Testis (tissue), 5 donors: ENCODE data around the gene ZNF654. TPM values are rescaled to one million over a fixed set of nuclear protein-coding genes. Genes with fewer than 3 reads are reported as not detected.
"Not testable (repeated sequence)": the region's sequence is repeated elsewhere in the genome, so short reads cannot be mapped to it uniquely, and the experiment has no call there.

Source experiments
- DNase-seq: peaks from one replicate; pipeline ENCODE4 v3.0.0-alpha.2; 2019
- H3K27ac ChIP-seq, 2 donors: fragments of 200-600 bp; sonication (generic); one replicate each; pipeline ENCODE4 v1.5.1; 2019
- H3K27me3 ChIP-seq: fragments of 200-600 bp; sonication (generic); one replicate; pipeline ENCODE4 v1.5.1; 2019
- H3K36me3 ChIP-seq: fragments of 200-600 bp; sonication (generic); one replicate; pipeline ENCODE4 v1.5.1; 2017; ENCODE audit warnings: low read depth; ENCODE audit errors: missing control alignments
- H3K4me1 ChIP-seq: fragments of 200-600 bp; sonication (generic); one replicate; pipeline ENCODE4 v1.5.1; 2019
- H3K4me3 ChIP-seq, 2 donors: fragments of 200-600 bp; sonication (generic); one replicate each; pipeline ENCODE4 v1.5.1; 2017 to 2019
- H3K9me3 ChIP-seq: fragments of 200-600 bp; sonication (generic); one replicate; pipeline ENCODE4 v1.5.1; 2017
- POLR2A ChIP-seq: fragments of 450-650 bp; IDR thresholded peaks from one replicate; pipeline ENCODE4 v1.6.1; 2017; ENCODE audit warnings: antibody characterized with exemption, mild to moderate bottlenecking, moderate library complexity
- WGBS, 2 donors: methylation state at CpG; one replicate each; pipeline ENCODE4 v1.1.5; 2018; 5-methylcytosine and 5-hydroxymethylcytosine counted together
- intact Hi-C: fragments of 100-400 bp; cut with DNase I; formaldehyde crosslinking; loops from one replicate; pipeline ENCODE4 v1.15.1; 2023; ENCODE audit warnings: low total_unique reads
- long read RNA-seq, 2 donors: transcript quantifications; one replicate each; lab custom pipeline, GENCODE V29; 2026
- polyA plus RNA-seq: library from polyadenylated mRNA; stranded (reverse); fragments of 350-450 nt; fragmentation: Illumina TruSeq; extraction: RNeasy Lipid Tissue Mini Kit (QIAGEN cat#74804); gene quantifications from one replicate; pipeline ENCODE4 v1.2.3, GENCODE V29; 2014; ENCODE audit warnings: low read depth, low replicate concordance; ENCODE audit not compliant: insufficient read depth
- total RNA-seq, 2 donors: library from RNA; depleted of rRNA; stranded (reverse); fragments of >200 nt; gene quantifications; one replicate each; pipeline ENCODE4 v1.2.3, GENCODE V29; 2016
- TF ChIP-seq, protein P1 (sequence below), 3 experiments: fragments of 450-650 bp in 2 of 3; fragments of 200-600 bp in 1 of 3; sonication (generic) in 1 of 3; IDR thresholded peaks; one replicate each; pipeline ENCODE4 v1.5.1; 2016 to 2019; ENCODE audit warnings: antibody characterized with exemption in 3 of 3, mild to moderate bottlenecking in 2 of 3, moderate library complexity in 1 of 3

Gene ZNF654
- 10 to 100 TPM; 17.0 to 19.6 TPM for total RNA-seq
- 11.3 TPM for polyA plus RNA-seq
- long read RNA-seq, donor 1, full-length matches to known transcripts, result 2 of 7 reads
- long read RNA-seq, donor 1, partial matches to known transcripts, result 5 of 7 reads
- long read RNA-seq, donor 1, other reads (novel, unspliced or antisense), result 0 of 7 reads
- long read RNA-seq, donor 2, full-length matches to known transcripts, result 2 of 2 reads
- long read RNA-seq, donor 2, partial matches to known transcripts, result 0 of 2 reads
- long read RNA-seq, donor 2, other reads (novel, unspliced or antisense), result 0 of 2 reads

GRCh38 chr3:88058581-88059379, at the start of gene ZNF654, which contains the start of gene CGGBP1:
TSS of gene ZNF654 (plus strand) at chr3:88059255. CDS start at chr3:88059320, 65 bp downstream.
TSS of gene CGGBP1 (minus strand) at chr3:88059005. CDS start at chr3:88055976, 3,029 bp downstream.
- Histone ChIP-seq H3K4me1 (peaks cover 18% of the 10 kb centered on the region), H3K27ac (peak within 1 kb of the TSS; percentile 97 to 98), H3K36me3 (no peaks in the 10 kb centered on the region), H3K27me3 (no peaks in the 10 kb centered on the region), H3K4me3 (peak within 1 kb of the TSS; percentile 85 to 100), H3K9me3 (no peaks in the 10 kb centered on the region)
- 1% methylated on average over 41 to 69 of the region's 76 CpGs for WGBS, 2 donors
- peak; percentile 99 for DNase-seq
- intact Hi-C loops, result no loop called here
- peak; percentile 5 for TF ChIP-seq POLR2A
- TF ChIP-seq, protein P1, sequence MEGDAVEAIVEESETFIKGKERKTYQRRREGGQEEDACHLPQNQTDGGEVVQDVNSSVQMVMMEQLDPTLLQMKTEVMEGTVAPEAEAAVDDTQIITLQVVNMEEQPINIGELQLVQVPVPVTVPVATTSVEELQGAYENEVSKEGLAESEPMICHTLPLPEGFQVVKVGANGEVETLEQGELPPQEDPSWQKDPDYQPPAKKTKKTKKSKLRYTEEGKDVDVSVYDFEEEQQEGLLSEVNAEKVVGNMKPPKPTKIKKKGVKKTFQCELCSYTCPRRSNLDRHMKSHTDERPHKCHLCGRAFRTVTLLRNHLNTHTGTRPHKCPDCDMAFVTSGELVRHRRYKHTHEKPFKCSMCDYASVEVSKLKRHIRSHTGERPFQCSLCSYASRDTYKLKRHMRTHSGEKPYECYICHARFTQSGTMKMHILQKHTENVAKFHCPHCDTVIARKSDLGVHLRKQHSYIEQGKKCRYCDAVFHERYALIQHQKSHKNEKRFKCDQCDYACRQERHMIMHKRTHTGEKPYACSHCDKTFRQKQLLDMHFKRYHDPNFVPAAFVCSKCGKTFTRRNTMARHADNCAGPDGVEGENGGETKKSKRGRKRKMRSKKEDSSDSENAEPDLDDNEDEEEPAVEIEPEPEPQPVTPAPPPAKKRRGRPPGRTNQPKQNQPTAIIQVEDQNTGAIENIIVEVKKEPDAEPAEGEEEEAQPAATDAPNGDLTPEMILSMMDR (IDR thresholded peaks at IDR 0.05), result no peak

GRCh38 chr3:88010810-88011209, 48.2 kb upstream of the ZNF654 start:
- intact Hi-C loops, result no loop called here
- no peaks in the 10 kb centered on the region for H3K27me3 ChIP-seq

GRCh38 chr3:88013592-88013991, 45.5 kb upstream of the ZNF654 start:
- TF ChIP-seq POLR2A, result no peak
- TF ChIP-seq, protein P1 (IDR thresholded peaks at IDR 0.05), result no peak
- peak; percentile 77 for DNase-seq
- H3K4me3 ChIP-seq, result no peak overlapping the region
- no peaks in the 10 kb centered on the region for H3K27me3 ChIP-seq
- H3K9me3 ChIP-seq, result no peaks in the 10 kb centered on the region
- WGBS, 2 donors, result 24 to 42% methylated on average over 2 of the region's 2 CpGs
- intact Hi-C loops, result no loop called here
- no peaks in the 10 kb centered on the region for H3K4me1 ChIP-seq
- H3K36me3 ChIP-seq, result no peaks in the 10 kb centered on the region
- no peak overlapping the region for H3K27ac ChIP-seq

More at GRCh38 chr3:88010810-88011209, 48.2 kb upstream of the ZNF654 start:
- H3K4me1 ChIP-seq, result no peaks in the 10 kb centered on the region
- TF ChIP-seq, protein P1 (IDR thresholded peaks at IDR 0.05), result no peak
- no peak for TF ChIP-seq POLR2A
- H3K27ac ChIP-seq, result no peak overlapping the region
- DNase-seq, result no peak
- H3K4me3 ChIP-seq, result no peak overlapping the region
- WGBS, 2 donors, result 84 to 88% methylated on average over 5 of the region's 5 CpGs
- H3K9me3 ChIP-seq, result no peaks in the 10 kb centered on the region
- H3K36me3 ChIP-seq, result no peaks in the 10 kb centered on the region

- intact Hi-C loops, H3K36me3 ChIP-seq, H3K4me1 ChIP-seq, DNase-seq, H3K27me3 ChIP-seq, H3K27ac ChIP-seq, H3K9me3 ChIP-seq: not testable (repeated sequence)
- WGBS, 2 donors, result 63 to 80% methylated on average over 7 to 31 of the region's 35 CpGs
- peak overlapping the region; percentile 18 to 51 for H3K4me3 ChIP-seq
These were observed 43.4 kb upstream of the ZNF654 start for GRCh38 chr3:88015656-88016055.

GRCh38 chr3:88019024-88019423, 40.0 kb upstream of the ZNF654 start:
- TF ChIP-seq, protein P1 (IDR thresholded peaks at IDR 0.05), result no peak
- TF ChIP-seq POLR2A, result no peak
- DNase-seq, result no peak
- WGBS, 2 donors, result 76 to 88% methylated on average over 2 of the region's 2 CpGs
- intact Hi-C loops, result no loop called here
- H3K9me3 ChIP-seq, result no peaks in the 10 kb centered on the region
- no peaks in the 10 kb centered on the region for H3K4me1 ChIP-seq
- H3K4me3 ChIP-seq, result no peak overlapping the region
- no peaks in the 10 kb centered on the region for H3K36me3 ChIP-seq
- H3K27ac ChIP-seq, result no peak overlapping the region
- no peaks in the 10 kb centered on the region for H3K27me3 ChIP-seq
